ENCODE results near the gene GTF2A1. TPM values are rescaled to one million over a fixed set of nuclear protein-coding genes. Genes with fewer than 3 reads are reported as not detected.
"Not testable (repeated sequence)": the region's sequence is repeated elsewhere in the genome, so short reads cannot be mapped to it uniquely, and the experiment has no call there.

The GTF2A1 gene
- total and polyA plus RNA-seq, 2 donors (not counting 3 experiments of a cell fraction or from before 2014, with no cell fraction given): 11.1 to 33.4 TPM

- no peak overlapping the region for H3K4me3 ChIP-seq (replicated peaks in 1 of 3; ENCODE audit: insufficient read depth in 1 of 3, low read depth in 1 of 3, low read length in 3 of 3)
- H3K9ac ChIP-seq (replicated peaks; ENCODE audit: extremely low read depth, insufficient read depth, low read length): no peak overlapping the region
- H3K36me3 ChIP-seq (ENCODE audit: control insufficient read depth in 2 of 2, extremely low read depth in 1 of 2, insufficient read depth in 2 of 2, low read length in 2 of 2): no peaks in the 10 kb centered on the region
- H3K79me2 ChIP-seq (ENCODE audit: control insufficient read depth, insufficient read depth, low read length): peaks cover 9% of the 10 kb centered on the region
- no peaks in the 10 kb centered on the region for H3K9me3 ChIP-seq (replicated peaks; ENCODE audit: control insufficient read depth, insufficient read depth, low read length)
- intact Hi-C loops (cut with micrococcal nuclease) (loop anchor here (5.0 kb wide), 2 partner anchors 213 to 587 kb away; no protein-coding TSS in a partner anchor), dilution Hi-C loops (cut with MboI; ENCODE audit: extremely low pct_ligation_motif_present, low sequenced_read_pairs) (no loop called here)
- DNase-seq (ENCODE audit: low read depth, low spot score) (no peak), FAIRE-seq (no peak)
- no peak for TF ChIP-seq CTCF (IDR thresholded peaks at IDR 0.05; ENCODE audit: extremely low read depth in 1 of 2, insufficient read depth in 1 of 2, low read depth in 1 of 2, low read length in 2 of 2)
- ChIA-PET CTCF (no interaction called here), POLR2A (no interaction called here)
- no TSS peak for BruUV-seq (replicated peaks)
- no peaks in the 10 kb centered on the region for H4K20me1 ChIP-seq (replicated peaks; ENCODE audit: control insufficient read depth, extremely low read depth, insufficient read depth, low read length)
- no peak overlapping the region for H3K4me2 ChIP-seq (ENCODE audit: insufficient read depth, low read length)
- H3K4me1 ChIP-seq (ENCODE audit: control insufficient read depth, extremely low read depth, insufficient read depth, low read length): peaks cover 5% of the 10 kb centered on the region
- H3K27ac ChIP-seq (ENCODE audit: insufficient read depth, low read depth, low read length): no peak overlapping the region
- no peaks in the 10 kb centered on the region for H3K9me1 ChIP-seq (replicated peaks; ENCODE audit: control insufficient read depth, extremely low read depth, insufficient read depth, low read length)
- H2AFZ ChIP-seq (ENCODE audit: low read depth, low read length): no peak overlapping the region
- H3K27me3 ChIP-seq (ENCODE audit: control insufficient read depth in 2 of 2, insufficient read depth in 2 of 2, low read length in 2 of 2): no peaks in the 10 kb centered on the region
Measured at GRCh38 chr14:81224222-81224621, 3.5 kb upstream of the GTF2A1 start.

- H4K20me1 ChIP-seq (replicated peaks; ENCODE audit: control insufficient read depth, extremely low read depth, insufficient read depth, low read length); H3K9me3 ChIP-seq (replicated peaks; ENCODE audit: control insufficient read depth, insufficient read depth, low read length); FAIRE-seq; H3K4me1 ChIP-seq (ENCODE audit: control insufficient read depth, extremely low read depth, insufficient read depth, low read length); DNase-seq (ENCODE audit: low read depth, low spot score); H3K79me2 ChIP-seq (ENCODE audit: control insufficient read depth, insufficient read depth, low read length); CTCF ChIA-PET; H3K9me1 ChIP-seq (replicated peaks; ENCODE audit: control insufficient read depth, extremely low read depth, insufficient read depth, low read length); H3K4me2 ChIP-seq (ENCODE audit: insufficient read depth, low read length); H3K9ac ChIP-seq (replicated peaks; ENCODE audit: extremely low read depth, insufficient read depth, low read length); H3K4me3 ChIP-seq (replicated peaks in 1 of 3; ENCODE audit: insufficient read depth in 1 of 3, low read depth in 1 of 3, low read length in 3 of 3); H3K27ac ChIP-seq (ENCODE audit: insufficient read depth, low read depth, low read length); BruUV-seq (replicated peaks); dilution Hi-C loops (cut with MboI; ENCODE audit: extremely low pct_ligation_motif_present, low sequenced_read_pairs); H3K36me3 ChIP-seq (ENCODE audit: control insufficient read depth in 2 of 2, extremely low read depth in 1 of 2, insufficient read depth in 2 of 2, low read length in 2 of 2); H3K27me3 ChIP-seq (ENCODE audit: control insufficient read depth in 2 of 2, insufficient read depth in 2 of 2, low read length in 2 of 2); H2AFZ ChIP-seq (ENCODE audit: low read depth, low read length): not testable (repeated sequence)
- intact Hi-C loops (cut with micrococcal nuclease): loop anchor here (5.0 kb wide), 2 partner anchors 214 to 586 kb away; no protein-coding TSS in a partner anchor
- POLR2A ChIA-PET: interaction anchor here (0.6 kb wide), 1 partner anchor 48 kb away, joined by 5 read pairs; no protein-coding TSS in a partner anchor
Measured at GRCh38 chr14:81223788-81224187, 3.0 kb upstream of the GTF2A1 start.
